GM13976 (cell line): ENCODE results near the gene AP1S1.
A peak's percentile ranks its signal among the peaks of the same experiment; 100 is the strongest.

ENCODE experiments used
- DNase-seq: peaks from one replicate; pipeline ENCODE4 v3.0.0; 2012; ENCODE audit warnings: low spot score
- in situ Hi-C: fragments of 300-500 bp; cut with MboI; formaldehyde crosslinking; loops from one replicate; pipeline ENCODE4 v1.12.0; 2022; ENCODE audit warnings: low sequenced_read_pairs, mixed read lengths, inconsistent platforms; ENCODE audit not compliant: unreplicated experiment
- TF ChIP-seq, protein P1 (sequence below): IDR thresholded peaks from 2 replicates; pipeline ENCODE4 v1.5.1; 2012; ENCODE audit warnings: borderline replicate concordance, mild to moderate bottlenecking; ENCODE audit not compliant: insufficient read depth; ENCODE audit errors: extremely low read depth, missing control alignments, control extremely low read depth

AP1S1 gene

DNA sequence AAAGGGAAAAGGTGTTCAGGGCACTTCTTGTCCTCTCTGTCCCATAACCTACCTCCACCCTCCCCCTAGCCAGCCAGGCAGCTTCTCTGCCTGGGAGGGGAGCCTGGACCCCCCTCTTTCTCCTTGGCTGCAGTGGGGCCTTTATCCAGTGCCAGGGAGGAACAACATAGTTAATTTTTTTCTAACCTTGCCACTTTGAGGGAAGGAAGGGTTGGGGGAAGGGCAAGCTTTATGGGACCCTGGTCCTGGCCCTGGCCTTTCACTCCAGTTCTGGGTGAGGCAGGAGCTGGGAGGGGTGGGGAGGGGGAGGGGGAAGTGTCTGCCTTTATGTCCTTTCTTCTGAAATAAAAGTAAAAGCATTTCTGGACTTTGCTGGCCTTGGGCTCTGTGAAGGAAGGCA lies 6.6 kb downstream of the AP1S1 start:
- TF ChIP-seq, protein P1, sequence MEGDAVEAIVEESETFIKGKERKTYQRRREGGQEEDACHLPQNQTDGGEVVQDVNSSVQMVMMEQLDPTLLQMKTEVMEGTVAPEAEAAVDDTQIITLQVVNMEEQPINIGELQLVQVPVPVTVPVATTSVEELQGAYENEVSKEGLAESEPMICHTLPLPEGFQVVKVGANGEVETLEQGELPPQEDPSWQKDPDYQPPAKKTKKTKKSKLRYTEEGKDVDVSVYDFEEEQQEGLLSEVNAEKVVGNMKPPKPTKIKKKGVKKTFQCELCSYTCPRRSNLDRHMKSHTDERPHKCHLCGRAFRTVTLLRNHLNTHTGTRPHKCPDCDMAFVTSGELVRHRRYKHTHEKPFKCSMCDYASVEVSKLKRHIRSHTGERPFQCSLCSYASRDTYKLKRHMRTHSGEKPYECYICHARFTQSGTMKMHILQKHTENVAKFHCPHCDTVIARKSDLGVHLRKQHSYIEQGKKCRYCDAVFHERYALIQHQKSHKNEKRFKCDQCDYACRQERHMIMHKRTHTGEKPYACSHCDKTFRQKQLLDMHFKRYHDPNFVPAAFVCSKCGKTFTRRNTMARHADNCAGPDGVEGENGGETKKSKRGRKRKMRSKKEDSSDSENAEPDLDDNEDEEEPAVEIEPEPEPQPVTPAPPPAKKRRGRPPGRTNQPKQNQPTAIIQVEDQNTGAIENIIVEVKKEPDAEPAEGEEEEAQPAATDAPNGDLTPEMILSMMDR = no peak
- DNase-seq = no peak
- in situ Hi-C loops = no loop called here

DNA sequence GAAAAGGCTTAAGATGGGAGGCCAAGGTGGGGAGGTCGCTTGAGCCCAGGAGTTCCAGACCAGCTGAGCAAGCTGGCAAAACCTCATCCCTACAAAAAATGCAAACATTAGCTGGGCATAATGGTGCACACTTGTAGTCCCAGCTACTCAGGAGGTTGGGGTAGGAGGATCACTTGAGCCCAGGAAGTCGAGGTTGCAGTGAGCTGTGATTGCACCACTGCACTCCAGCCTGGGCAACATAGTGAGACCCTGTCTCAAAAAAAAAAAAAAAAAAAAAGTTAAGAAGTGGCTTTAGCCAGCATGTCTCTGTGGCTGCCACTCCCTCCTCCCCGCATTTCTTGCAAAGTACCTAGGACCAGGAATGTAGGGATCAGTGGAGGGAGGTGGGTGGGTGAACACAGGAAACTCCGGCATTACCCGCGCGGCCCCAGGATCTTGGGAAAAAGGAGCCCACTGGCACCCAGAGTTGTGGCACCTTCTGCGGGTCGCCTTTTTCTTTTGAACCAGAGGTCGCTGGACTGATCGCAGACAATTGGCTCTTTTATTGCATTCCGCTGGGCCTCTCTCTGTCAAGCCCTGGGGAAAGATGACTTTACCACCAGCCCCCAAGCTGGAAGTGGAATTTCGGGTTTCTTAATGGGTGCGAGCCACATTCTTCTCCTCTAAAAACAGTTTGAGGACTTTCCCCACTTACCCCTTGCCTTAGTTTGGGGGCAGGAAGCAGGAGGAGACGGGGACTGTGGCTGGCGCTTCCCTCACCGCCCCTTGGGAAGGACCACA lies 7.6 kb downstream of the AP1S1 start:
- in situ Hi-C loops = no loop called here
- TF ChIP-seq, protein P1 = no peak
- DNase-seq = no peak

DNA sequence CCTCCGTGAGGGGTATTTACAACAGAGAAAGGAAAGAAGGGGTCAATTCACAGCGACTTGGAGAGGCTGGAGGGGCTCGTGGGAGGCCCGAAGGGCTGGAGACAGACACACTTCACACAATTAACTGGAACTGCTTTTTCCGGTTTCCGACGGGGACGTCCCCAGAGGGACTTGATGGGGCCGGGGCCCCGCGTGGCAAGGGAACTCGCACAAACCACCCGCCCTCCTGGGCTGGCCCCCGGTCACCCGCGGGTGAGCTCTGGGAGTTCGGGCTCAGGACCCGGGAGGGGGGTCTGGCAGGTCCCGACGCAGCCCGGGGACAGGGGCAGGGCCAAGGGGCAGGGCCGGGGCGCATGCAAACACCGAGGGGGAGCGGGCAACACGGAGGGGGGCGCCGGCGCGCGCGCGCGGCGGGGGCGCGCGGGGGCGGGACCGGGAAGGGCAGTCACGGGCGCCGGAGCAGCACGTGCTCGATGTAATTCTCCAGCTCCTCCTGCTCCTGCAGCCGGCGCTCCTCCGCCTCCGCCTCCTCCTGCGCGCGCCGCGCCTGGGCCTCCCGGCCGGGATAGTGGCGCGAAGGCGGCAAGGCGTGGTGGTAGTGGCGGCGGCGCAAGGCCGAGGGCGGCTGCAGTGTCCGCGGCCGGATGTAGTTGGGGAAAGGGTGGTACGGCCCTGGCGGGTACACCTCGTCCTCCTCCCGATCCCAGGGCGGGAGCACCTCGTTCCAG lies 8.4 kb downstream of the AP1S1 start:
- in situ Hi-C loops = no loop called here
- peak; percentile 55 for DNase-seq
- TF ChIP-seq, protein P1 = no peak

DNA sequence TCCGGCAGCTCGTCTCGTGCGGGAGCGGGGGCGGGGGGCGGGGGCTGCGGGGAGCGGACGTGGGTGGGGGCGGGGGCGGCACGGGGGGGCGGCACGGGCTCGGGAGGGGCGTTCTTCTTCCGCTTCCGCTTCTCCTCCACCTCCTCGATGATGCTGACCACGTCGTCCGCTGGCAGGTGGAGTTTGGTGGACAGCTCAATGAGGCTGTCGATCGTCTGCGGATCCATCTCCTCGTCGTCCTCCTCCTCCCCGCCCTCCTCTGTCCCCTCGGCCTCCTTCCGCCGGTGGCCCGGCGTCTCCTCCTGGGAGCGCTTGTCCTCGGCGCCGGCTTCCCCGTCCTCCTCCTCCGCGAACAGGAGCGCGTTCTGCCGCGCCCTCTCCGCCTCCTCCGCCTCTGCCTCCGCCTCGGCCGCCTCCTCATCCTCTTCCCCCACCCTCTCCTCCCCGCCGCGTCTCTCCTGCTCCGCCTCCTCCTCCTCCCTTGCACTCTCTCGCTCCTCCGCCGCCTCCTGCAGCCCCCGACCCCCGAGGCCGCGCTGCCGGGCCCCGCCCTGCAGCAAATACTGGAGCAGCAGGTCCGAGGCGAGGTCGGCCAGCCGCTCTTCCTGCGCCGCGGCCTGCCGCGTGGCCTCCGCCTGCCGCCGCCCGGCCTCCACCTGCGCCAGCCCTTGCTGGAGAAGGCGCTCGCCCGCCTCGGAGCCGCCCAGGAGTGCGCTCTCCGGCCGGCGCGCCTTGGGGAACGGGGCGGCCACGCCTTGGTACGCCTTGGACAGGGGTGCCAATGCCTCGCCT lies 9.2 kb downstream of the AP1S1 start:
- in situ Hi-C loops = no loop called here
- TF ChIP-seq, protein P1 = no peak
- peak; percentile 63 for DNase-seq

DNA sequence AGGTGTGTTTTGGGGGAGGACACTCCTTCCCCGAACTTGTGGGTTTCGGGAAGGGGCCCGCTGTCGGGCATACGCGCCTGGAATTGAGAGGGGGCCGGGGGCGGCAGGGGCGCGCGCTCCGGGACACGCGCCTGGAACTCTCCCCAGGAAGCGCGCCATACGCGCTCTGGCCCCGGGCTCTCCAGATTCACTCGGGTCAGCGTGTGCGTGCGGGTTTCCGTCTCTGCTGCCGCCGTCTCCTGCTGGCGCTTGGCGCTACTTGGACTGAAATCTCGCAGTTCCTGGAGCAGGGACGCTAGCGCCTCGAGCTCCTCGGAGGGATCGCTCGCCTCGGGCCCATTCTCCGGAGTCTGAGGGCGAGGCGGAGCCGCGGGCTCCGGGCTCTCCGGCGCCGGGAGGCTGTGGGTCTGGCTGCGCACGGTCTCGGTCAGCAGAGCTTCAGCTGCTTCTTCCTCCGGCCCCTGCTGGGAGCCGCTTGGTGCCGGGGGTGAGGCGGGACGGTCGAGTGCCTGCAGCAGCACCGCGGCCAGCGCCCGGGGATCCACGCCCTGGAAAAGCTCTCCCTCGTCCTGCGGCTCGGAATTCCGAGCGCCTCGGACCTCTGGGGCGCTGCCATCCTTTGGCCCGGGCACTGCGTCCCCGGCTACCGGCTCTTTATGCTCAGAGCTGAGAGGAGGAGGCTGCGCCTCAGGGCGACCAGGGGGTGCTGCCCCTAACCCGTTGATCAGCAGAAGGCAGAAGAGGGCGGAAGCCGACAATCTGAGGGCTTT lies 10.0 kb downstream of the AP1S1 start:
- TF ChIP-seq, protein P1 = no peak
- in situ Hi-C loops = no loop called here
- DNase-seq = no peak

DNA sequence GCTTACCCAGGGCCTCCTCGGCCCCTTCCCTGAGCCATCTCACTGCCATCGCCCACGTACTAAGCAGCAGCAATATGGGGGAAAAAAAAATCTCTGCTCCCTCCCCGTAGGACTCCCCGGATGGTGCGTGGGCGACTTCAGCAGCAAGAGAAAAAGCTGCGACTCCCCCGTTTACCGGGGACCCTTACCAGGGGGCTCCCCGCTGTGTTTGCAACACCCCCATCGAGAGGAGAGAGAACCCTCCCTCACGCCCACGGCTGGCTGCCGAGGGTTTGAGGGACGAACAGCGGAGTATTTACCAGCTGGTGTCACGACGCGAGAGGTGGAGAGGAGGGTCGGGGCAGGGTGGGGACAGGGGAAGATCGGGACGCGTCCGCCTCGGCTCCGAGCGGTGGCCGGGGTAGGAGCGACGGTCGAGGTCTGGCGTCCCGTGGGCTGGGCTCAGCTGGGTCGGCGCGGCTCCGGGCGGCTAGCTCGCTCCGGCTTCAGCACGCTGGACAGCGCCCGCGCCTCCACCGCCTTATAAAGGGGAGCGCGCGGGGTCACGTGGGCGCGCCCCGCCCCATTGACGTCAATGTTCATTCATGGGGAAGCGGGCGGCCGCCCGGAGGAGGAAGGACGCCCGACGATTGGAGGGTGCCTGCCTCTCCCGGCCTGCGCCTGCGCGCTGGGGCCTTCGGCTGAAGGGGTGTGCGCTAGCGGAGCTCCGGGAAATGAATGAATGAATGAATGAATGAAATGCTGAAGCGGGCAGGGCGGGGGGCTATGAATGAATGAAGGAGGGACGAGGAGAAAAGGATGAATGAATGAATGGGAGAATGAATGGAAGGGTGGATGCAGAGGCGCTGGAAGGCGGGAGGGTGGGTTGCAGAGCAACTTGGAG lies 11.0 kb downstream of the AP1S1 start, which contains the start of gene VGF:
VGF (minus strand) TSS at position 495 of the 883 bp plus-strand sequence. CDS start 726 bp downstream, outside the sequence.
- peak; percentile 98 for DNase-seq
- in situ Hi-C loops = no loop called here
- TF ChIP-seq, protein P1 = no peak
